Adrenal gland (tissue), 5 donors: ENCODE data around the gene NDUFS8.

Experiments
- CTCF ChIP-seq, 6 experiments: fragments of 450-650 bp in 4 of 6; fragments of 200-600 bp in 2 of 6; sonication (generic) in 1 of 6; IDR thresholded peaks; 1 replicate in 5 of 6; 2 replicates in 1 of 6; pipeline versions ENCODE4 v1.5.1 to v1.8.0; 2016 to 2021; ENCODE audit warnings: antibody characterized with exemption in 6 of 6, mild to moderate bottlenecking in 2 of 6, moderate library complexity in 1 of 6
- POLR2A ChIP-seq, 2 donors: fragments of 450-650 bp; IDR thresholded peaks; one replicate each; pipeline ENCODE4 v1.6.1; 2017; ENCODE audit warnings: antibody characterized with exemption in 2 of 2, mild to moderate bottlenecking in 2 of 2, moderate library complexity in 1 of 2
- donor health status: DM: no; HTN: no; CAD: no.

- TF ChIP-seq CTCF (IDR thresholded peaks at IDR 0.05) (no peak), POLR2A (IDR thresholded peaks at IDR 0.05) (no peak)
These were observed 12.3 kb upstream of the NDUFS8 start for GRCh38 chr11:68017980-68018729.
